ENCODE data around the gene FCHSD2. TPM values are rescaled to one million over a fixed set of nuclear protein-coding genes. Genes with fewer than 3 reads are reported as not detected.

Gene FCHSD2
- total and polyA plus RNA-seq, 9 of the 15 experiments (the other 6 are each of a cell fraction or from before 2014, with no cell fraction given): 1.8 to 14.7 (median 6.4) TPM

DNA sequence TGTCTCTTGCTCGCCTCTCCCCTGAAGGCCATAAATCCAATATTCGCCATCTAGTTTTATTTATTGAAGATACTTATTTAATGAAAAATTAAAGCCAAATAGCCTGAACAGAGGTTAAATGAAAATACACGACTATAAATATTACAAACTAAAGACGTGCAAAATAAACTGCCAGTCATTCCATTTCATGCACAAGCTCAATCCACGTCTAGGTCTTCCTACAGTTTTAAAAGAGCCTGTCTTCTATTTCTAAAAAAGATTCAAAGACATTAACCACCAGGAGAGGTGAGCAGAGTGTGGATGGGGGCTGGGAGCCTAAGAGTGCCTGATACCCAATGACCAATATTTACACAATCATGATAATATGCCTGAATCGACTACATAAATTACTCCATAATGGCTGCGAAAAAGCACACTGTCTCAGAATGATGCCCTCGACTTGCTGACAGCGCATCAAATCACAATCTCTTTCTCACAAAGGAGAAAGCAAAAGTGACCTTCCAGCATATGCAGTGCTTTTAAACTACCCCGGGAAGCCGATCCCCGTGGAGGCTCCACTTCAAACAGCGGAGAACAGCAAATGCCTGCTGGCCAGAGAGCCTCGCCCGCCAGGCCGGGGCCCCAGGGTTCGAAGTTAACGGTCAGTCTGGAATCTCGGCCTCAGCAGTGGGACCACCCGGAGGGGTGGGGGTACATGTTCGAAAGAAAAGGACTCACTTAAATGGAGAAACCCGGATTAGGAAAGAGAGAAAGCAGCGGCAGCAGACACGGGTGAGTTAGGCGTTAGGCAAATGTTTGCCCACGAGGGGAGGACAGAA lies 1.7 kb downstream of the FCHSD2 start:
- Histone ChIP-seq H3K4me1 (replicated peaks in 1 of 2; ENCODE audit: control insufficient read depth in 2 of 2, insufficient read depth in 2 of 2, low read length in 2 of 2) (peaks cover 31 to 36% of the 10 kb centered on the region in 2 experiments), H3K9ac (ENCODE audit: insufficient read depth in 1 of 2, low read depth in 2 of 2, low read length in 2 of 2) (peak overlapping the region; percentile 92 to 95), H3K4me3 (peak overlapping the region; percentile 92), H3K9me1 (ENCODE audit: control insufficient read depth, insufficient read depth, low read length) (no peaks in the 10 kb centered on the region), H3K79me2 (ENCODE audit: control insufficient read depth, insufficient read depth, low read length) (peaks cover 25% of the 10 kb centered on the region), H4K20me1 (replicated peaks; ENCODE audit: control insufficient read depth, insufficient read depth, low read length) (peaks cover 8% of the 10 kb centered on the region; the same call in 1 of the 2 replicates), H3K9me3 (replicated peaks; ENCODE audit: control insufficient read depth, insufficient read depth, low read depth, low read length) (no peaks in the 10 kb centered on the region), H2AFZ (ENCODE audit: low read depth, low read length) (peak overlapping the region; percentile 93), H3K36me3 (ENCODE audit: control insufficient read depth, insufficient read depth, low read length) (peaks cover 15% of the 10 kb centered on the region), H3K27ac (ENCODE audit: extremely low read depth, low read depth, low read length) (peak overlapping the region; percentile 33; the same call in 2 of the 3 replicates), H3K27me3 (ENCODE audit: control insufficient read depth in 2 of 2, insufficient read depth in 2 of 2, low read length in 2 of 2) (no peaks in the 10 kb centered on the region), H3K4me2 (ENCODE audit: insufficient read depth, low read length) (peak overlapping the region; percentile 90)
- whole genome bisulfite sequencing (ENCODE audit: insufficient coverage, low coverage, missing lambda C conversion rate): 13% methylated on average over 24 of the region's 26 CpGs
- DNase-seq (ENCODE audit: extremely low read depth in 1 of 4, low spot score in 3 of 4) (peak in 1 of 4 experiments; percentile 37), FAIRE-seq (no peak), ATAC-seq (no peak)
- ChIA-PET POLR2A (interaction anchor here (0.7 to 1.4 kb wide), 3 partner anchors 10 to 308 kb away, joined by 3 to 4 read pairs (median 3); no protein-coding TSS in a partner anchor), CTCF (ENCODE audit: low intra/inter-chr PET ratio) (interaction anchor here (0.6 kb wide), 1 partner anchor 319 kb away, joined by 3 read pairs; no protein-coding TSS in a partner anchor)
- peak; percentile 46; the same call in 1 of the 2 replicates for TF ChIP-seq PKNOX1 (IDR thresholded peaks at IDR 0.05)
- TF ChIP-seq NFE2L1 (tag; IDR thresholded peaks at IDR 0.05; ENCODE audit: borderline replicate concordance, low read depth): peak; percentile 12; the same call in 1 of the 2 replicates
- TF ChIP-seq, protein P1, sequence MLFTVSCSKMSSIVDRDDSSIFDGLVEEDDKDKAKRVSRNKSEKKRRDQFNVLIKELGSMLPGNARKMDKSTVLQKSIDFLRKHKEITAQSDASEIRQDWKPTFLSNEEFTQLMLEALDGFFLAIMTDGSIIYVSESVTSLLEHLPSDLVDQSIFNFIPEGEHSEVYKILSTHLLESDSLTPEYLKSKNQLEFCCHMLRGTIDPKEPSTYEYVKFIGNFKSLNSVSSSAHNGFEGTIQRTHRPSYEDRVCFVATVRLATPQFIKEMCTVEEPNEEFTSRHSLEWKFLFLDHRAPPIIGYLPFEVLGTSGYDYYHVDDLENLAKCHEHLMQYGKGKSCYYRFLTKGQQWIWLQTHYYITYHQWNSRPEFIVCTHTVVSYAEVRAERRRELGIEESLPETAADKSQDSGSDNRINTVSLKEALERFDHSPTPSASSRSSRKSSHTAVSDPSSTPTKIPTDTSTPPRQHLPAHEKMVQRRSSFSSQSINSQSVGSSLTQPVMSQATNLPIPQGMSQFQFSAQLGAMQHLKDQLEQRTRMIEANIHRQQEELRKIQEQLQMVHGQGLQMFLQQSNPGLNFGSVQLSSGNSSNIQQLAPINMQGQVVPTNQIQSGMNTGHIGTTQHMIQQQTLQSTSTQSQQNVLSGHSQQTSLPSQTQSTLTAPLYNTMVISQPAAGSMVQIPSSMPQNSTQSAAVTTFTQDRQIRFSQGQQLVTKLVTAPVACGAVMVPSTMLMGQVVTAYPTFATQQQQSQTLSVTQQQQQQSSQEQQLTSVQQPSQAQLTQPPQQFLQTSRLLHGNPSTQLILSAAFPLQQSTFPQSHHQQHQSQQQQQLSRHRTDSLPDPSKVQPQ (CRISPR knock-in tag; IDR thresholded peaks at IDR 0.05; ENCODE audit: borderline replicate concordance): no peak
- TF ChIP-seq KDM5B (IDR thresholded peaks at IDR 0.05; ENCODE audit: insufficient replicate concordance, low read depth, low read length): peak; percentile 12
- 0 out of 2 replicates have a peak, but pooled peaks have one; percentile 3 for TF ChIP-seq ZNF316 (IDR thresholded peaks at IDR 0.05)
- TF ChIP-seq MAFG (tag; conservative IDR thresholded peaks at IDR 0.05): peak; percentile 47
- TF ChIP-seq MYC (IDR thresholded peaks at IDR 0.05; ENCODE audit: low read depth, low read length): 0 out of 2 replicates have a peak, but pooled peaks have one; percentile 16
- no peak for TF ChIP-seq MYC (CRISPR knock-in tag; IDR thresholded peaks at IDR 0.05; ENCODE audit: borderline replicate concordance, low read depth)
- TF ChIP-seq ZBED1 (IDR thresholded peaks at IDR 0.05): 0 out of 2 replicates have a peak, but pooled peaks have one; percentile 5
- TF ChIP-seq NFE2 (IDR thresholded peaks at IDR 0.05; ENCODE audit: low read depth): peak; percentile 21; the same call in 1 of the 2 replicates
- no peak for TF ChIP-seq CBFA2T2 (conservative IDR thresholded peaks at IDR 0.05)
- peak; percentile 32 for TF ChIP-seq RBBP5 (IDR thresholded peaks at IDR 0.05; ENCODE audit: borderline replicate concordance, insufficient read depth, low read length, poor library complexity, severe bottlenecking)
- peak; percentile 25 for TF ChIP-seq MEIS2 (IDR thresholded peaks at IDR 0.05; ENCODE audit: partially characterized antibody)
- 0 out of 4 replicates have a peak, but pooled peaks of 1 of the 2 experiments have one; percentile 39 for TF ChIP-seq RCOR1 (IDR thresholded peaks at IDR 0.05; ENCODE audit: borderline replicate concordance in 1 of 2, low read depth in 2 of 2, low read length in 2 of 2)
- no peak for TF ChIP-seq ZKSCAN1 (IDR thresholded peaks at IDR 0.05; ENCODE audit: low read depth, low read length)
- TSS peak; percentile 53 for BruUV-seq (replicated peaks)
- intact Hi-C loops (cut with micrococcal nuclease) (no loop called here), in situ Hi-C loops (cut with MboI) (no loop called here)

Measured in K562 (cell line).